ENCODE data around the gene COPG1.

COPG1 gene

GRCh38 chr3:129249284-129250065 lies at the start of gene COPG1:
COPG1 (plus strand) TSS chr3:129249606; CDS start chr3:129249710, 104 bp downstream.
- peak; percentile 94 to 96 (median 96) for DNase-seq

GRCh38 chr3:129204473-129204872 lies 44.9 kb upstream of the COPG1 start:
- no peak for DNase-seq

GRCh38 chr3:129205109-129205832 lies 44.1 kb upstream of the COPG1 start:
- DNase-seq, result no peak

GRCh38 chr3:129207479-129207878 lies 41.9 kb upstream of the COPG1 start:
- DNase-seq, result no peak

- DNase-seq, result no peak
Measured at GRCh38 chr3:129211345-129211744, 38.1 kb upstream of the COPG1 start.

- DNase-seq, result peak; percentile 67 to 78 (median 74)
Measured at GRCh38 chr3:129211772-129212171, 37.6 kb upstream of the COPG1 start.

- no peak for DNase-seq
Measured at GRCh38 chr3:129213238-129213637, 36.2 kb upstream of the COPG1 start.

- DNase-seq, result no peak
Measured at GRCh38 chr3:129218742-129219141, 30.7 kb upstream of the COPG1 start.

- peak in 2 of 3 donors; percentile 50 to 57 for DNase-seq
Measured at GRCh38 chr3:129224387-129224786, 25.0 kb upstream of the COPG1 start.

- peak; percentile 86 to 93 (median 89) for DNase-seq
Measured at GRCh38 chr3:129224984-129225393, 24.4 kb upstream of the COPG1 start.

- peak; percentile 91 for DNase-seq
Measured at GRCh38 chr3:129226374-129226773, 23.0 kb upstream of the COPG1 start.

GRCh38 chr3:129228891-129229585 lies 20.4 kb upstream of the COPG1 start:
- DNase-seq, result peak; percentile 25 to 45 (median 37)

- peak; percentile 82 to 95 (median 92) for DNase-seq
Measured at GRCh38 chr3:129230311-129231019, 18.9 kb upstream of the COPG1 start.

GRCh38 chr3:129231331-129232119 lies 17.9 kb upstream of the COPG1 start:
- DNase-seq, result peak in 1 of 3 donors; percentile 47

GRCh38 chr3:129233538-129233937 lies 15.9 kb upstream of the COPG1 start:
- peak; percentile 79 to 90 (median 82) for DNase-seq

GRCh38 chr3:129234441-129234840 lies 15.0 kb upstream of the COPG1 start:
- DNase-seq, result no peak

GRCh38 chr3:129235344-129235917 lies 14.0 kb upstream of the COPG1 start:
- DNase-seq, result no peak

- DNase-seq, result peak; percentile 90 to 97 (median 96)
Measured at GRCh38 chr3:129238945-129239705, 10.3 kb upstream of the COPG1 start.

GRCh38 chr3:129239991-129240390 lies 9.4 kb upstream of the COPG1 start:
- DNase-seq, result peak; percentile 67 to 80 (median 77)

- peak; percentile 76 to 78 (median 78) for DNase-seq
Measured at GRCh38 chr3:129240436-129240835, 9.0 kb upstream of the COPG1 start.

- no peak for DNase-seq
Measured at GRCh38 chr3:129245141-129245540, 4.3 kb upstream of the COPG1 start.

All from suppressor macrophage treated with lipopolysaccharide for 1 hour (primary cell).